Uterus (tissue), 2 donors: Measurements from ENCODE around the gene CACNA2D1.

Source experiments
- POLR2A ChIP-seq, 2 donors: fragments of 450-650 bp; IDR thresholded peaks; one replicate each; pipeline ENCODE4 v1.6.1; 2016; ENCODE audit warnings: antibody characterized with exemption in 2 of 2, mild to moderate bottlenecking in 1 of 2, moderate library complexity in 1 of 2
- TF ChIP-seq, protein P1 (sequence below), 4 experiments: fragments of 200-600 bp in 2 of 4; fragments of 450-650 bp in 2 of 4; sonication (generic) in 2 of 4; IDR thresholded peaks; one replicate each; pipeline ENCODE4 v1.5.1; 2016 to 2019; ENCODE audit warnings: antibody characterized with exemption in 4 of 4, mild to moderate bottlenecking in 2 of 4, moderate library complexity in 1 of 4

GRCh38 chr7:82128546-82128945 lies 315.0 kb downstream of the CACNA2D1 start:
- TF ChIP-seq, protein P1, sequence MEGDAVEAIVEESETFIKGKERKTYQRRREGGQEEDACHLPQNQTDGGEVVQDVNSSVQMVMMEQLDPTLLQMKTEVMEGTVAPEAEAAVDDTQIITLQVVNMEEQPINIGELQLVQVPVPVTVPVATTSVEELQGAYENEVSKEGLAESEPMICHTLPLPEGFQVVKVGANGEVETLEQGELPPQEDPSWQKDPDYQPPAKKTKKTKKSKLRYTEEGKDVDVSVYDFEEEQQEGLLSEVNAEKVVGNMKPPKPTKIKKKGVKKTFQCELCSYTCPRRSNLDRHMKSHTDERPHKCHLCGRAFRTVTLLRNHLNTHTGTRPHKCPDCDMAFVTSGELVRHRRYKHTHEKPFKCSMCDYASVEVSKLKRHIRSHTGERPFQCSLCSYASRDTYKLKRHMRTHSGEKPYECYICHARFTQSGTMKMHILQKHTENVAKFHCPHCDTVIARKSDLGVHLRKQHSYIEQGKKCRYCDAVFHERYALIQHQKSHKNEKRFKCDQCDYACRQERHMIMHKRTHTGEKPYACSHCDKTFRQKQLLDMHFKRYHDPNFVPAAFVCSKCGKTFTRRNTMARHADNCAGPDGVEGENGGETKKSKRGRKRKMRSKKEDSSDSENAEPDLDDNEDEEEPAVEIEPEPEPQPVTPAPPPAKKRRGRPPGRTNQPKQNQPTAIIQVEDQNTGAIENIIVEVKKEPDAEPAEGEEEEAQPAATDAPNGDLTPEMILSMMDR (IDR thresholded peaks at IDR 0.05), result no peak
- TF ChIP-seq POLR2A (IDR thresholded peaks at IDR 0.05), result no peak
